Epithelial cell of esophagus (primary cell): ENCODE measurements around the gene MAFF.

Source experiments
- DNase-seq: peaks from one replicate; pipeline ENCODE4 v3.0.0; 2010; ENCODE audit warnings: low read depth
- H3K4me3 ChIP-seq: 2 replicates; pipeline ENCODE4 v1.5.1; 2011; ENCODE audit warnings: mild to moderate bottlenecking, low read length, control low read depth
- TF ChIP-seq, protein P1 (sequence below): IDR thresholded peaks from 2 replicates; pipeline ENCODE4 v1.5.1; 2011; ENCODE audit warnings: low read depth, mild to moderate bottlenecking, low read length, control low read depth, inconsistent platforms; ENCODE audit not compliant: insufficient read depth; ENCODE audit errors: missing control alignments

The MAFF gene

DNA sequence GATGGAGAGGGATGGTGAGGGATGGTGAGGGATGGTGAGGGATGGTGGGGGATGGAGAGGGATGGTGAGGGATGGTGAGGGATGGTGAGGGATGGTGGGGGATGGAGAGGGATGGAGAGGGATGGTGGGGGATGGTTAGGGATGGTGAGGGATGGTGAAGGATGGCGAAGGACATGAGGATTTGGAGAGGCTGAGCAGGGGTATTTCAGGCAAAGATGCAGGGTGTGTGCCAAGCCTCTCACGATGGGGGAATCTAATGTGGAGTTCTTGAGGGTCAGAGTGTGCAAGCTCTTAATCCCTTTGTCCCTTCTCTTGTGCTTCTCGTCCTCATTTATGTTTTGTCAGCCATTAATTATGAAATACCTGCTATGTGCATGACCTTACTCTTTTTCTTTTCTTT, 12.7 kb upstream of the MAFF start:
- no peak for DNase-seq
- TF ChIP-seq, protein P1, sequence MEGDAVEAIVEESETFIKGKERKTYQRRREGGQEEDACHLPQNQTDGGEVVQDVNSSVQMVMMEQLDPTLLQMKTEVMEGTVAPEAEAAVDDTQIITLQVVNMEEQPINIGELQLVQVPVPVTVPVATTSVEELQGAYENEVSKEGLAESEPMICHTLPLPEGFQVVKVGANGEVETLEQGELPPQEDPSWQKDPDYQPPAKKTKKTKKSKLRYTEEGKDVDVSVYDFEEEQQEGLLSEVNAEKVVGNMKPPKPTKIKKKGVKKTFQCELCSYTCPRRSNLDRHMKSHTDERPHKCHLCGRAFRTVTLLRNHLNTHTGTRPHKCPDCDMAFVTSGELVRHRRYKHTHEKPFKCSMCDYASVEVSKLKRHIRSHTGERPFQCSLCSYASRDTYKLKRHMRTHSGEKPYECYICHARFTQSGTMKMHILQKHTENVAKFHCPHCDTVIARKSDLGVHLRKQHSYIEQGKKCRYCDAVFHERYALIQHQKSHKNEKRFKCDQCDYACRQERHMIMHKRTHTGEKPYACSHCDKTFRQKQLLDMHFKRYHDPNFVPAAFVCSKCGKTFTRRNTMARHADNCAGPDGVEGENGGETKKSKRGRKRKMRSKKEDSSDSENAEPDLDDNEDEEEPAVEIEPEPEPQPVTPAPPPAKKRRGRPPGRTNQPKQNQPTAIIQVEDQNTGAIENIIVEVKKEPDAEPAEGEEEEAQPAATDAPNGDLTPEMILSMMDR: no peak
- no peak overlapping the region for H3K4me3 ChIP-seq

DNA sequence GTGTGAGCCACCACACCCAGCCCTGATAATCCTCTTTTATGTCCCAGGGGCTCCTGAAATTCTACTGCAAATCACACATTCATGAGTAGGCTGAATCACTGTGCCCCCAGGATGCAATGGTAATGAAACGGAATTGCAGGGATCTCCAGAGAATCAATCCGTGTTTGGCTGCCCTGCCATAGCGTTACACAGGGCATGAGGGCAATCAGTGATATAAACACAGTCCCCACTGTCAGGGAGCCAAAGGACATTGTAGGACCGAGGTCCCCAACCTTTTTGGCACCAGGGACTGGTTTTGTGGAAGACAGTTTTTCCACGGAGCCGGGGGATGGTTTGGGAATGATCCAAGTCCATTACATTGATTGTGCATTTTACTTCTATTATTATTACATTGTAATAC, 11.2 kb upstream of the MAFF start:
- no peak overlapping the region for H3K4me3 ChIP-seq
- no peak for DNase-seq
- TF ChIP-seq, protein P1: no peak

DNA sequence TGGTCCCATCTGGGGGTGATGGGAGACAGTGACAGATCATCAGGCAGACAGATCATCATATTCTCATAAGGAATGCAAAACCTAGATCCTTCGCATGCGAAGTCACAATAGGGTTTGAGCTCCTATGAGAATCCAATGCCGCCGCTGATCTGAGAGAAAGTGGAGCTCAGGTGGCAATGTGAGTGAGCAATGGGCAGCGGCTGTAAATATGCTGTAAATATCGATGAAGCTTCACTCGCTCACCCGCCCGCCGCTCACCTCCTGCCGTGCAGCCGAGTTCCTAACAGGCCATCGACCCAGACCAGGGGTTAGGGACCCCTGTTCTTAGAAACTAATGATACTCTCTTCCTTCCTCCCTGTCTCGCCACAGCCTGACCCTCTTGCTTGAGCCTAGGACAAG, 10.7 kb upstream of the MAFF start:
- DNase-seq: no peak
- no peak overlapping the region for H3K4me3 ChIP-seq

DNA sequence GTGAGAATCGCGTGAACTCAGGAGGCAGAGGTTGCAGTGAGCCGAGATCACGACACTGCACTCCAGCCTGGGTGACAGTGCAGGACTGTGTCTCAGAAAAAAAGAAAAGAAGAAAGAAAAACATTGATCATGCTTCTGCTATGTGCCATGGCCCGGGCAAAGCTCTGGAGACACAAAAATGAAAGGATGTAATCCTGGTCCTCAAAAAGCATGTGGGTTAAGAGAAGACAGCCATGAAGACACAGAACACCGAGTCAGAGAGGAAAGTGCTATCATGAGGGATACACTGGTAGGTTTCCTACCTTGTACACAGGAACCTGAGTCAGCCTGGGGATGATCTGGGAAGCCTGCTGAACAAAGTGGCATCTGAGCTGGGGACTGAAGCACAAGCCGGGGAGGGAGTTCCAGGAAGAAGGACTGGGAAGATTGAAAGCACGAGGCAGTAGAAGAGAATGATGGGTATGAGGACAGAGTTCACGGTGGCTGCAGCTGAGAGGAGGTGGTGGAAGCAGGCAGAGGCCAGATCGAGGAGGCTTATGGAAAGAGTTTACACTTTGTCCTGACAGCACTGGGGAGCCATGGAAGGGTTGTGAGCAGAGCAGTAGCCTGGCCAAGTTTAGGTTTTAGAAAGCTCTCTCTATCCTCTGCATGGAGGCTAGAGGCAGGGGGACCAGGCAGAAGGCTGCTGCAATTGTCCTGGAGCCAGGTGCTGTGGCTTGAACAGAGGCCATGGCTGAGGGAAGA, 9.9 kb upstream of the MAFF start:
- TF ChIP-seq, protein P1: no peak
- DNase-seq: peak; percentile 35
- H3K4me3 ChIP-seq: no peak overlapping the region

More for the DNA sequence above, 10.7 kb upstream of the MAFF start:
- TF ChIP-seq, protein P1: no peak

DNA sequence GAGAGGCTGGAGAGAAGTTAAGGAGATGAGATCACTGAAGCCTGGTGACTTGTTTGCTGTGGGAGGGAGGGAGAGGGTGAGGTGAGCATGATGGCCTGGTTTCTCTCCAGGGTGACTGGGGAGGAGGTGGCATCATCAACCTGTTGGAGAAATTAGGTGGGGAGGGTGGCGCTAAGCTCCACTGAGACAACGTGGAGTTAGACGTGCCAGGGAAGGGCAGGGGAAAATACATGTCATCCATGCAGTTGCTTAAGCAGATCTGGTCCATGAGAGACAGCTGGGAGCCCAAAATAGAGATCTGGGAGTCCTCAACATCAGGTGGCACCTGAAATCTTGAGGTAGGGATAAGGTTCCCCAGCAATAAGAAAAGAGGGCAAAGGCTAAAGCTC, 9.3 kb upstream of the MAFF start:
- no peak for DNase-seq
- TF ChIP-seq, protein P1: no peak
- H3K4me3 ChIP-seq: no peak overlapping the region

DNA sequence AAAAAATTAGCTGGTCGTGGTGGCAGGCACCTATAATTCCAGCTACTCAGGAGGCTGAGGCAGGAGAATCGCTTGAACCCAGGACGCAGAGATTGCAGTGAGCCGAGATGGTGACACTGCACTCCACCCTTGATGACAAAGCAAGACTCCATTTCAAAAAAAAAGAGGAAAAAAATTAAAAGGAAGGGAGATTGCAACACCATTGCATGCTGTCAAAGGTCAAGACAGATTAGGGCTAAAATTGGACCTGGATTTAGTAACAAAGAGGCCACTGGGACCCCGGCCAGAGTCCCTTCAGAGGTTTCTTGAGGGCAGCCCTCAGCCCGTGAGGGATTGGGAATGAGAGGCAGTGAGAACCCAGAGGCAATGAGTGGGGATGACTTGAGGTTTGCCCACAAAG, 8.2 kb upstream of the MAFF start:
- TF ChIP-seq, protein P1: no peak
- H3K4me3 ChIP-seq: no peak overlapping the region
- DNase-seq: no peak
